HepG2 (cell line): ENCODE data around the gene BPHL. TPM values are rescaled to one million over a fixed set of nuclear protein-coding genes. Genes with fewer than 3 reads are reported as not detected.

ENCODE experiments used
- ATAC-seq: fragments of 200-7000 bp; cut with Tn5 transposase; 3 replicates; pipeline ENCODE4 v1.9.1; 2020; ENCODE audit warnings: mild to moderate bottlenecking, moderate library complexity
- BruUV-seq: library from RNA; stranded (reverse); fragments of 400-500 nt; replicated peaks from 2 replicates; lab custom pipeline; 2021; lab: Mats Ljungman, UMichigan
- CTCF ChIA-PET: fragments of 300-600 bp; formaldehyde crosslinking; extraction: SDS; loops from one replicate; lab custom pipeline; 2021; ENCODE audit warnings: low total read pairs, inconsistent platforms, low intra/inter-chr PET ratio; lab: Yijun Ruan, JAX
- POLR2A ChIA-PET: fragments of 350-600 bp; sonication (Branson Sonifier 250); formaldehyde crosslinking; loops from one replicate; lab custom pipeline; 2020; ENCODE audit warnings: antibody characterized with exemption, inconsistent platforms; lab: Yijun Ruan, JAX
- DNase-seq: peaks from one replicate; pipeline ENCODE4 v3.0.0-alpha.2; 2015; ENCODE audit warnings: low spot score
- FAIRE-seq: peaks from 3 replicates; lab custom pipeline; 2011; peaks lifted over from hg19 to GRCh38; lab: Jason Lieb, UNC
- H2AFZ ChIP-seq: one replicate; pipeline ENCODE4 v1.6.1; 2011; ENCODE audit warnings: low read length, inconsistent platforms
- H3K27ac ChIP-seq: fragments of 300-600 bp; 3 replicates; pipeline ENCODE4 v1.8.0; 2011; ENCODE audit warnings: mixed run types, mild to moderate bottlenecking, mixed read lengths, low read length, inconsistent platforms; ENCODE audit not compliant: insufficient read depth; ENCODE audit errors: extremely low read length
- H3K27me3 ChIP-seq, 2 experiments: fragments of 200-600 bp in 1 of 2; 2 replicates in 1 of 2; 3 replicates in 1 of 2; pipeline versions ENCODE4 v1.6.0 to v1.8.0; 2011; ENCODE audit warnings: low read length in 2 of 2, mild to moderate bottlenecking in 2 of 2, moderate library complexity in 2 of 2, inconsistent platforms in 1 of 2; ENCODE audit not compliant: insufficient read depth in 2 of 2, control insufficient read depth in 1 of 2
- H3K36me3 ChIP-seq, 2 experiments: fragments of 200-600 bp in 1 of 2; replicated peaks in 1 of 2; 2 replicates in 1 of 2; 3 replicates in 1 of 2; pipeline versions ENCODE4 v1.5.1 to v1.8.0; 2011; ENCODE audit warnings: low read length in 2 of 2, inconsistent platforms in 1 of 2; ENCODE audit not compliant: insufficient read depth in 2 of 2, control insufficient read depth in 1 of 2
- H3K4me1 ChIP-seq: 2 replicates; pipeline ENCODE4 v1.5.1; 2012; ENCODE audit warnings: low read length, inconsistent platforms; ENCODE audit not compliant: insufficient read depth
- H3K4me2 ChIP-seq: 2 replicates; pipeline ENCODE4 v1.6.0; 2011; ENCODE audit warnings: low read depth, low read length, inconsistent platforms
- H3K4me3 ChIP-seq, 3 experiments: fragments of 200-600 bp in 1 of 3; sonication (generic), shearing (Covaris generic) in 1 of 3; replicated peaks in 1 of 3; 2 replicates each; pipeline ENCODE4 v1.5.1; 2011 to 2016; ENCODE audit warnings: low read length in 3 of 3, inconsistent platforms in 2 of 3, low read depth in 2 of 3, mild to moderate bottlenecking in 2 of 3, control low read depth in 1 of 3, mixed read lengths in 1 of 3; ENCODE audit not compliant: insufficient read depth in 1 of 3
- H3K79me2 ChIP-seq: one replicate; pipeline ENCODE4 v1.6.1; 2011; ENCODE audit warnings: low read length, inconsistent platforms; ENCODE audit not compliant: insufficient read depth
- H3K9ac ChIP-seq: 2 replicates; pipeline ENCODE4 v1.6.0; 2011; ENCODE audit warnings: mild to moderate bottlenecking, low read depth, low read length, inconsistent platforms; ENCODE audit not compliant: insufficient read depth
- H3K9me3 ChIP-seq: 2 replicates; pipeline ENCODE4 v1.5.1; 2012; ENCODE audit warnings: mild to moderate bottlenecking, low read length
- H4K20me1 ChIP-seq: 2 replicates; pipeline ENCODE4 v1.6.0; 2011; ENCODE audit warnings: inconsistent platforms, mild to moderate bottlenecking, low read length, moderate library complexity; ENCODE audit not compliant: insufficient read depth
- AGO2 ChIP-seq: fragments of 200-400 bp; formaldehyde crosslinking; optimal IDR thresholded peaks from 2 replicates; pipeline ENCODE3; 2017; ENCODE audit warnings: mild to moderate bottlenecking, low read depth, low read length, moderate library complexity
- ATF4 ChIP-seq, 2 experiments: fragments of 450-650 bp in 1 of 2; sonication (generic) in 1 of 2; formaldehyde crosslinking; IDR thresholded peaks; 2 replicates each; pipeline versions ENCODE4 v1.5.0 to v1.8.0; 2020 to 2022; ENCODE audit warnings: mild to moderate bottlenecking in 1 of 2, missing genetic modification reagents in 1 of 2
- ISX ChIP-seq: sonication (generic); formaldehyde crosslinking; conservative IDR thresholded peaks from 2 replicates; pipeline ENCODE4 v1.5.0; 2020; ENCODE audit warnings: missing genetic modification reagents
- KDM5B ChIP-seq: sonication (generic); formaldehyde crosslinking; IDR thresholded peaks from 2 replicates; pipeline ENCODE4 v1.4.0; 2020; ENCODE audit warnings: missing genetic modification reagents, mild to moderate bottlenecking, borderline replicate concordance
- KDM6A ChIP-seq: IDR thresholded peaks from 2 replicates; pipeline ENCODE4 v1.6.1; 2016; ENCODE audit warnings: low read depth
- MAF1 ChIP-seq: sonication (generic); formaldehyde crosslinking; IDR thresholded peaks from 2 replicates; pipeline ENCODE4 v1.5.0; 2020; ENCODE audit warnings: missing genetic modification reagents, borderline replicate concordance
- SIN3B ChIP-seq: fragments of 150-350 bp; IDR thresholded peaks from 2 replicates; pipeline ENCODE4 v1.6.1; 2014; ENCODE audit warnings: low read length
- SOX6 ChIP-seq, 2 experiments: fragments of 450-650 bp in 1 of 2; sonication (generic) in 1 of 2; formaldehyde crosslinking in 1 of 2; IDR thresholded peaks; 2 replicates each; pipeline versions ENCODE4 v1.4.0 to v1.6.1; 2017 to 2020; ENCODE audit warnings: antibody characterized with exemption in 1 of 2, mild to moderate bottlenecking in 1 of 2, missing genetic modification reagents in 1 of 2
- ZBTB33 ChIP-seq: sonication (generic); formaldehyde crosslinking; IDR thresholded peaks from 2 replicates; pipeline ENCODE4 v1.4.0; 2020; ENCODE audit warnings: missing genetic modification reagents
- ZBTB34 ChIP-seq: sonication (generic); formaldehyde crosslinking; IDR thresholded peaks from 2 replicates; pipeline ENCODE4 v1.8.0; 2022; ENCODE audit warnings: mild to moderate bottlenecking, missing genetic modification reagents
- ZNF7 ChIP-seq: IDR thresholded peaks from 2 replicates; pipeline ENCODE4 v1.6.1; 2016; ENCODE audit warnings: missing biosample characterization, missing genetic modification reagents
- WGBS: methylation state at CpG from one replicate; pipeline ENCODE4 v1.1.6; 2017; ENCODE audit warnings: low lambda C conversion rate; 5-methylcytosine and 5-hydroxymethylcytosine counted together
- in situ Hi-C: cut with HindIII; loops from 2 replicates; pipeline ENCODE4 v1.10.0; 2017; ENCODE audit warnings: low pct_unique_long_range_greater_than_20kb; ENCODE audit not compliant: extremely low pct_ligation_motif_present
- intact Hi-C: fragments of 100-400 bp; cut with micrococcal nuclease; formaldehyde crosslinking; loops from one replicate; pipeline ENCODE4 v1.10.0; 2022; ENCODE audit not compliant: unreplicated experiment
- polyA plus RNA-seq, 8 experiments: library from polyadenylated mRNA; depleted of rRNA in 3 of 8; stranded (reverse) in 7 of 8; unstranded in 1 of 8; fragments of >200 nt; fragmentation: Illumina TruSeq in 4 of 8; extraction: Trizol in 4 of 8; gene quantifications; 2 replicates each; pipeline versions ENCODE4 v1.2.1 to v1.2.3, GENCODE V29; 2011 to 2016; ENCODE audit warnings: low read depth in 4 of 8, missing spikeins in 1 of 8, mixed read lengths in 1 of 8; ENCODE audit not compliant: insufficient read depth in 1 of 8
- total RNA-seq, 5 experiments: library from RNA; depleted of rRNA; stranded (reverse); fragments of >200 nt; fragmentation: Illumina TruSeq; extraction: Trizol; gene quantifications; 2 replicates each; pipeline ENCODE4 v1.2.3, GENCODE V29; 2016; ENCODE audit warnings: low read depth in 1 of 5

The BPHL gene
- total and polyA plus RNA-seq, 2 of the 13 experiments (the other 11 are each of a cell fraction or from before 2014, with no cell fraction given) = 37.8 to 39.5 TPM

- no peaks in the 10 kb centered on the region for H4K20me1 ChIP-seq
- POLR2A ChIA-PET = interaction anchor here (1.2 kb wide), 1 partner anchor 26 kb away, joined by 3 read pairs; the partner anchor contains the start of gene TUBB2A
- H3K27me3 ChIP-seq = no peaks in the 10 kb centered on the region
- H3K4me3 ChIP-seq = no peak overlapping the region
- H3K36me3 ChIP-seq = peaks cover 4 to 39% of the 10 kb centered on the region in 2 experiments; a peak in 4 of 5 replicates
- no peak for TF ChIP-seq SIN3B
- TF ChIP-seq AGO2 = peak; percentile 61
- TF ChIP-seq, all 625 proteins: peak for 1
- ATAC-seq (no peak), DNase-seq (no peak), FAIRE-seq (no peak)
- BruUV-seq = no TSS peak
- Histone ChIP-seq H3K4me1 (peaks cover 42% of the 10 kb centered on the region), H3K27ac (no peak overlapping the region), H2AFZ (no peak overlapping the region), H3K79me2 (no peaks in the 10 kb centered on the region), H3K9ac (no peak overlapping the region), H3K4me2 (no peak overlapping the region), H3K9me3 (no peaks in the 10 kb centered on the region)
- CTCF ChIA-PET = no interaction called here
- WGBS = 95% methylated on average over 15 of the region's 15 CpGs
- in situ Hi-C loops = no loop called here
- intact Hi-C loops = no loop called here
Observed at GRCh38 chr6:3131695-3132094, 13.2 kb downstream of the BPHL start.

GRCh38 chr6:3133515-3133914 is 15.0 kb downstream of the BPHL start:
- Histone ChIP-seq H3K36me3 (peaks cover 5 to 42% of the 10 kb centered on the region in 2 experiments; a peak in 4 of 5 replicates), H3K27ac (peak overlapping the region; percentile 19), H3K4me2 (no peak overlapping the region), H3K27me3 (no peaks in the 10 kb centered on the region), H3K4me3 (no peak overlapping the region), H3K9ac (no peak overlapping the region), H3K79me2 (no peaks in the 10 kb centered on the region), H2AFZ (no peak overlapping the region), H4K20me1 (no peaks in the 10 kb centered on the region), H3K4me1 (peaks cover 55% of the 10 kb centered on the region), H3K9me3 (no peaks in the 10 kb centered on the region)
- no TSS peak for BruUV-seq
- intact Hi-C loops (no loop called here), in situ Hi-C loops (no loop called here)
- POLR2A ChIA-PET = interaction anchor here (1.0 kb wide), 1 partner anchor 119 kb away, joined by 4 read pairs; no protein-coding TSS in a partner anchor
- peak; percentile 20 for ATAC-seq
- WGBS = 78% methylated on average over 9 of the region's 9 CpGs
- no peak for FAIRE-seq
- CTCF ChIA-PET = no interaction called here
- DNase-seq = no peak
- TF ChIP-seq KDM5B (CRISPR knock-in tag) = peak; percentile 45; the same call in 1 of the 2 replicates
- peak; percentile 77 for TF ChIP-seq ZBTB33 (CRISPR knock-in tag)
- no peak for TF ChIP-seq SOX6 (IDR thresholded peaks at IDR 0.05)
- TF ChIP-seq SOX6 (CRISPR knock-in tag; IDR thresholded peaks at IDR 0.05) = no peak
- no peak for TF ChIP-seq MAF1 (CRISPR knock-in tag)
- TF ChIP-seq ZBTB34 (CRISPR knock-in tag) = no peak
- TF ChIP-seq ATF4 (CRISPR knock-in tag; IDR thresholded peaks at IDR 0.05) = no peak
- no peak for TF ChIP-seq ISX
- peak; percentile 58; the same call in 1 of the 2 replicates for TF ChIP-seq ZNF7
- no peak for TF ChIP-seq KDM6A (CRISPR knock-in tag)
